Erythroblast (primary cell): ENCODE data around the gene PDAP1.

Source experiments
- DNase-seq, 2 experiments: peaks; one replicate each; lab custom pipeline; 2025; lab: John Stamatoyannopoulos, UW
- GATA1 ChIP-seq: IDR thresholded peaks from 2 replicates; pipeline ENCODE4 v1.6.1; 2011; ENCODE audit warnings: low read depth, mild to moderate bottlenecking, control low read depth, low read length, moderate library complexity
- POLR2A ChIP-seq: IDR thresholded peaks from 2 replicates; pipeline ENCODE4 v1.6.1; 2011; ENCODE audit warnings: mild to moderate bottlenecking, low read length

The PDAP1 gene

GRCh38 chr7:99408379-99409191 is at the start of gene PDAP1, which contains the start of gene BUD31:
Gene PDAP1, minus strand, starts transcription at chr7:99408597. Its CDS starts 49 bp downstream, at chr7:99408548.
Gene BUD31, plus strand, starts transcription at chr7:99408969. Its CDS starts 2,124 bp downstream, at chr7:99411093.
- TF ChIP-seq POLR2A (peak; percentile 96), GATA1 (no peak)
- DNase-seq, result peak; percentile 97 to 98

- no peak for DNase-seq
- TF ChIP-seq GATA1 (no peak), POLR2A (peak; percentile 17)
These were observed 49.5 kb upstream of the PDAP1 start for GRCh38 chr7:99457650-99458493.

- no peak for DNase-seq
- TF ChIP-seq POLR2A (peak; percentile 15), GATA1 (no peak)
These were observed 48.8 kb upstream of the PDAP1 start for GRCh38 chr7:99457050-99457649.

- DNase-seq, result no peak
- TF ChIP-seq POLR2A (no peak), GATA1 (no peak)
These were observed 47.9 kb upstream of the PDAP1 start for GRCh38 chr7:99456288-99456687.

- TF ChIP-seq GATA1, result no peak
- peak; percentile 22 for TF ChIP-seq POLR2A
- DNase-seq, result no peak
These were observed 47.5 kb upstream of the PDAP1 start for GRCh38 chr7:99455874-99456273.

- no peak for DNase-seq
- TF ChIP-seq GATA1 (no peak), POLR2A (no peak)
These were observed 44.7 kb upstream of the PDAP1 start for GRCh38 chr7:99453105-99453504.

GRCh38 chr7:99452541-99452940 is 44.1 kb upstream of the PDAP1 start:
- no peak for TF ChIP-seq GATA1
- no peak for TF ChIP-seq POLR2A
- no peak for DNase-seq

GRCh38 chr7:99451936-99452335 is 43.5 kb upstream of the PDAP1 start:
- TF ChIP-seq POLR2A (no peak), GATA1 (no peak)
- no peak for DNase-seq

GRCh38 chr7:99449326-99449725 is 40.9 kb upstream of the PDAP1 start:
- DNase-seq, result no peak
- TF ChIP-seq POLR2A (no peak), GATA1 (no peak)

GRCh38 chr7:99448855-99449254 is 40.5 kb upstream of the PDAP1 start:
- DNase-seq, result no peak
- TF ChIP-seq GATA1, result no peak
- no peak for TF ChIP-seq POLR2A

- TF ChIP-seq POLR2A (no peak), GATA1 (no peak)
- DNase-seq, result peak; percentile 27 to 42
These were observed 39.5 kb upstream of the PDAP1 start for GRCh38 chr7:99447943-99448342.

- no peak for DNase-seq
These were observed 37.7 kb upstream of the PDAP1 start for GRCh38 chr7:99446096-99446495.

GRCh38 chr7:99440195-99440594 is 31.8 kb upstream of the PDAP1 start:
- peak in 1 of 2 experiments; percentile 15 for DNase-seq
- TF ChIP-seq GATA1, result no peak

More at GRCh38 chr7:99446096-99446495, 37.7 kb upstream of the PDAP1 start:
- TF ChIP-seq POLR2A, result no peak
- TF ChIP-seq GATA1, result no peak
